Myometrial cell (primary cell): ENCODE measurements around the gene NDUFS7. TPM values are rescaled to one million over a fixed set of nuclear protein-coding genes. Genes with fewer than 3 reads are reported as not detected.

Experiments
- total RNA-seq: library from RNA; depleted of rRNA; stranded (reverse); fragments of >200 nt; gene quantifications from 2 replicates; pipeline ENCODE4 v1.2.3, GENCODE V29; 2015

Gene NDUFS7
- 171 and 174 TPM in 2 replicates for total RNA-seq

GRCh38 chr19:1383312-1384084 is at the start of gene NDUFS7:
NDUFS7 (plus strand) TSS chr19:1383907; CDS start chr19:1383927, 20 bp downstream.

GRCh38 chr19:1401138-1401888 is 17.6 kb downstream of the NDUFS7 start, which contains the start of gene GAMT:
GAMT (minus strand) TSS chr19:1401542; CDS start chr19:1401476, 66 bp downstream.

GRCh38 chr19:1407528-1408299 is 24.0 kb downstream of the NDUFS7 start, which contains the start of gene DAZAP1:
DAZAP1 (plus strand) TSS chr19:1407586; CDS start chr19:1407774, 188 bp downstream.

DNA sequence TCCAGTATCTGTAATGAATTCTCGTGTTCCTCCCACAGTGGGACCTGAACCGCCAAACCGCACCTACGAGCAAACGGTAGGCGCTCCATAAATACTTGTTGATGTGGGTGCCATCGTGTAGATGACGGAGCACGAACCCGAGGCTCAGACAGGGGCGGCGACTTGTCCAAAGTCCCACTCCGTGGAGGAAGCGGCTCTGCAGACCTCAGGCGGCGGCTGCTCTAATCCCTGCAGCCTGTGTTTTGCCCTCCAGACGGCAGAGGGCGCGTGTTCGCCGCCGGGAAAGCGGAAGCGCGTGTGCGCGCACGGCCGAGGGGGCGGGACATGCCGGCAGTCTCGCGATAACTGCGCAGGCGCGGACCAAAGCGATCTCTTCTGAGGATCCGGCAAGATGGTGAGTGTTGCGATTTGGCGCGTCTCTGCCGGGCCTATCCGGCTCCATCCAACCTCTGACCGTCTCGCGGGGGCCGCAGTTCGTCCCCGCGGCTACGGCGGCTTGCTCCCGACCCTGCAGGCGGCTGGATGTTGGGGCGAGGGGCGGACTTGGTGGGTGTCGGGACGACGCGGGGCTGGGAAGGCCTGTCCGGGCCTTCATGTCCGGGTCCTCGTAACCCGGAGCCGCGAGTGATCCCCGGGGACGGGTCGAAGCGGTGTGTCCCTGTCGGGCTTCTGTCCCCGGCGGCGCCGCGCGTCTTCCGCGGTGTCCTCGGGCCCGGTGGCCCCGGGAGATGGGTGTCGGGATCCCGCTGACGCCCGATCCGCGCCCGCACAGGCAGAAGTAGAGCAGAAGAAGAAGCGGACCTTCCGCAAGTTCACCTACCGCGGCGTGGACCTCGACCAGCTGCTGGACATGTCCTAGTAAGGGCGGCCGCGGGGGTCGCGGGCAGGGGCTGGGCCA is 54.6 kb downstream of the NDUFS7 start, which contains the start of gene RPS15:
RPS15 (plus strand) TSS at position 362 of the 898 bp plus-strand sequence; CDS start at position 392, 30 bp downstream.

Other genes starting within 250 kb of the NDUFS7 start
- 34.9 and 36.0 TPM in 2 replicates for gene SBNO2, start 209.6 kb upstream of the NDUFS7 start, total RNA-seq
- gene STK11, start 178.1 kb upstream of the NDUFS7 start, total RNA-seq, result 75.2 and 81.2 TPM in 2 replicates
- 3.0 and 7.2 TPM in 2 replicates for gene CBARP, start 145.9 kb upstream of the NDUFS7 start, total RNA-seq
- 63.1 and 89.1 TPM in 2 replicates for gene ATP5F1D, start 142.2 kb upstream of the NDUFS7 start, total RNA-seq
- 6.2 and 9.5 TPM in 2 replicates for gene MIDN, start 135.3 kb upstream of the NDUFS7 start, total RNA-seq
- 242 and 292 TPM in 2 replicates for gene CIRBP, start 114.6 kb upstream of the NDUFS7 start, total RNA-seq
- gene FAM174C, start 108.4 kb upstream of the NDUFS7 start, total RNA-seq, result 37.2 and 77.3 TPM in 2 replicates
- gene EFNA2, start 98.0 kb upstream of the NDUFS7 start, total RNA-seq, result not detected in 2 replicates
- 30.0 and 34.0 TPM in 2 replicates for gene GAMT, start 17.6 kb downstream of the NDUFS7 start, total RNA-seq
- 96.9 and 103 TPM in 2 replicates for gene DAZAP1, start 23.7 kb downstream of the NDUFS7 start, total RNA-seq
- 2,537 and 3,021 TPM in 2 replicates for gene RPS15, start 54.5 kb downstream of the NDUFS7 start, total RNA-seq
- gene APC2, start 66.2 kb downstream of the NDUFS7 start, total RNA-seq, result not detected in 2 replicates
- 36.0 and 47.6 TPM in 2 replicates for gene C19orf25, start 95.3 kb downstream of the NDUFS7 start, total RNA-seq
- 0.58 and 1.6 TPM in 2 replicates for gene PCSK4, start 106.4 kb downstream of the NDUFS7 start, total RNA-seq
- gene REEP6, start 107.3 kb downstream of the NDUFS7 start, total RNA-seq, result 4.0 and 8.2 TPM in 2 replicates
- 3.5 and 12.6 TPM in 2 replicates for gene ADAMTSL5, start 129.1 kb downstream of the NDUFS7 start, total RNA-seq
- gene PLK5, start 140.2 kb downstream of the NDUFS7 start, total RNA-seq, result not detected in 2 replicates
- 19.8 and 21.3 TPM in 2 replicates for gene MEX3D, start 184.4 kb downstream of the NDUFS7 start, total RNA-seq
- 94.6 and 133 TPM in 2 replicates for gene MBD3, start 209.0 kb downstream of the NDUFS7 start, total RNA-seq
- 69.8 and 75.0 TPM in 2 replicates for gene UQCR11, start 221.6 kb downstream of the NDUFS7 start, total RNA-seq